CD4-positive, alpha-beta T cell treated with Interleukin-15 for 1 hour (primary cell): ENCODE results near the gene TACC2.
A peak's percentile ranks its signal among the peaks of the same experiment; 100 is the strongest.

Experiments
- DNase-seq: peaks from one replicate; pipeline ENCODE4 v3.0.0-alpha.2; 2020

Gene TACC2

DNA sequence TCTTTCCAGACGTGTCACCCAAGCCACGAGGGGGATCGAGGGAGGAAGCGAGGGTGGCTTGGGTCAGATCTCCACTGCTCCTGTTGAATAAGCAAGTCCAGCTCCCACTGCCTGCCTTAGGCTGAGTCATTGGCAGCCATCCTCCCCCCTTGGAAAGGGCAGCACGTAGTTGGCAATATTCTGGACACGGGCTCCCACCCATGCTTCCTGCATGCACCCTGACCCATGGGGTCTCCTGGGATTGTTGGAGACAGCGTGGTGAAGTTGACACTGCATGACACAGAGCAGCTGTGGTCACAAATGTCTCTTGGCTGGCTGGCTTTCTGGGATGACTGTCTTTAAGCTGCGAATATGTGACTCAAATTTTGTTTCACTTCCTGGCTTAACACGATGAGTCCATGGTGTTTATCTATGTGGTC, 293.3 kb downstream of the TACC2 start:
- no peak for DNase-seq

DNA sequence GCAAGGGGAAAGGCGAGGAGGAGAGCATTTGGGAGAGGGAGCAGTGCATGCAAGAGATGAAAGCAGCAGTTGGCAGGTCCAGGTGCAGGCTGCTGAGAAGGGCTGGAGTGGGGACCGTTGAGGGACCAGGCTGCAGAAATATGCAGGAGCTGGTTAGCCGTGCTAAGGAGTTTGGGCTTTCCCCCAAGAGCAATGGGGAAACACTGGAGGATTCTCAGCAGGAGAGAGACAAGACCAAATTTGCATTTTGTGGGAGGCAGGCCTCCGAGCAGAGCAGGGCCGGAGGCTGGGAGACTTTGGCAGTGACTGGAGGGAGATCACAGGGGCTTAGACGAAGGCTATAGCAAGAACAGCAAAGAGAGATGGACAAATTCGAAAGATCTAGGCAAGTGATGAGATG, 293.9 kb downstream of the TACC2 start:
- DNase-seq: no peak

GRCh38 chr10:122285506-122286444, 296.8 kb downstream of the TACC2 start:
- DNase-seq: no peak

DNA sequence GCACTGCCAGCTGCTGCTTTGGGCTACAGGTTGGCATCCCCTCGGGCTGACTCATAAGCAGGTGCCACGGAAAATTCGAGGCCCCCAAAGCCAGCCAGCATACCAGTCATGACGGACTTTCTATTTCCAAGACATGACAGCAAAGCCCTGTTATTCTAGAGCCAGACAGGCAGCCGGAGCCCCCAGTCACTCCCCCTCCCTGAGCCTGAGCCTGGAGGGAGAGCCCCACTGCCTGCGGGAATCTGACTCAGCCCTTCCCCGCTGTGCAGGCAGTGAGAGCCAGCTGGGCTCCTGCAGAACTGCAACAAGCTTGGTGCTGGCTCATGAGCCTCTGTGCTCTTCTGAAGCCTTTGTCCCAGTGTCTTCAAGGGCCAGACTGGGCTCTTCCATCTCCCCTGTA, 297.9 kb downstream of the TACC2 start:
- DNase-seq: no peak

DNA sequence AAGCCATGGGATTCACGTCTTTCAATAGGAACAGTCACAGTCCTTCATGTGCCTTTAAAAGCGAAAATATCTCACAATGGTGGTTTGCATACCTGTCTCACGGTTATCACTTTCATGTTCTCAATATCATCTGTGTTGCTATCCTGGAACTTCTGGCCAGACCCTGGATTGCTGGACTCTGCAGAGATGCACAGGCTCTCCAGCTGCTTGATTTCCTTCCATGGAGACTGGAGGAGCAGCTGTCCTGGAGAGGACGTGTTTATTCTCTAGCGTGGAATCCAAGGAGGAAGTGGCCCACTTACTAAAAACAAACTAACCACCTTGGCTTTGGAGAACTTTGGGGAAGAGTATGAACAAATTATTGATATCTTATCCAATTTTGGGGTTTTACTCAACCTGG, 298.6 kb downstream of the TACC2 start:
- no peak for DNase-seq

GRCh38 chr10:122288262-122288661, 299.3 kb downstream of the TACC2 start:
- DNase-seq: no peak

GRCh38 chr10:122288917-122289316, 300.0 kb downstream of the TACC2 start:
- DNase-seq: no peak

DNA sequence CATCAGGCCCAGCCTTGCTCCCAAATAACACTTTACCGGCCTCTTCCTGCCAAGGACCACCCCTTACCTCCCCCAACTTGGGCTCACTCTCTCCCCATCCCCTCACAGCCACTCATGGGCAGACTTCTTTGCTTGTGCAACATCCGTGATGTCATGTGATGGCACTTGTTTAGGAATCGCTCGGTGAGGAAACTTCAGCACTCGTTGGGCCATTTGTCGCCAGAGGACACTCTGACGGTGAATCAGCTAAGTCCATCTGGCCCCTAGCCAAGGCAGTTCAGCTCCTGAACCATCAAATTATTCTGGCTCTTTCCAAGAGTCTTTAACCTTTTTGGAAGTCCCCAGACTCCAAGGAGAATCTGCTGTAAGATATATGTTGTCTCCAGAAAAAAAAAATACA, 301.4 kb downstream of the TACC2 start:
- no peak for DNase-seq

- DNase-seq: no peak
These were observed 302.0 kb downstream of the TACC2 start for GRCh38 chr10:122290833-122291532.

DNA sequence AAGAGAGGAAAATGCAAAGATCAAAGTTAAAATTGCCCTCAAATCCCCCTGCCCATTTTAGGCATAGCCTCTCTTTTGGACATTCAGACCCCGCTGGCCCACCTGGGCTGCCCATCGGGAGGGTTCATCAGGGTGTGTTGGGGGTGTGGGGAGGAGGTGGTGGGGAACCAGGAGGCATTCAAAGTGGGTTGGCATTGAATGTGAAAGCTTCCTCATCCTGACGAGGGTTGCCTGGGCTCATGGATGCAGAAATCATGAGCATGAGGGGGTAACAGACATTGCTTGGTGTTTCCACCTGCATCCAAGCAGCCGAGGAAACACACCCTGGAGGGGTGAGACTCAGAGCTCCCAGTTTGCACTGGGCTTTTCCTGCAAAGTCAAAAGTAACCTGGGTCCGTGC, 302.8 kb downstream of the TACC2 start:
- DNase-seq: no peak

DNA sequence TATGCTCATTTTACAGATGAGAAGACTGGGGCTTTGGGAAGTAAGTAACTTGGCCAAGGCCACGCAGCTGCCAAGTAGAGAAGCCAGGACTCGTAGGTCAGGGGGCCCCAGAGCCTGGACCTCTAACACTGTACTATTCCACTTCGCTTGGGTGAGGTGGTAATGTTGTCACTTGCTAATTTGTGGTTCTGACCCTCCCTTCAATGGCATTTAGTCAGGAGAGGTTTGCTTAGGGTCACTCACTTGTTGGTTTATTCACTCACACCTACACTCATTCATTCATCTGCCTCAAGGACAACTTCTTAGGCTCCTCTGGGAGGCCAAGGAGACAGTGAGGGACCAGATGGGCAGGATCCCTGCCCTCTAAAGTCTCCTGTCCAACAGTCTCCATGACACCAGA, 303.4 kb downstream of the TACC2 start:
- DNase-seq: no peak

DNA sequence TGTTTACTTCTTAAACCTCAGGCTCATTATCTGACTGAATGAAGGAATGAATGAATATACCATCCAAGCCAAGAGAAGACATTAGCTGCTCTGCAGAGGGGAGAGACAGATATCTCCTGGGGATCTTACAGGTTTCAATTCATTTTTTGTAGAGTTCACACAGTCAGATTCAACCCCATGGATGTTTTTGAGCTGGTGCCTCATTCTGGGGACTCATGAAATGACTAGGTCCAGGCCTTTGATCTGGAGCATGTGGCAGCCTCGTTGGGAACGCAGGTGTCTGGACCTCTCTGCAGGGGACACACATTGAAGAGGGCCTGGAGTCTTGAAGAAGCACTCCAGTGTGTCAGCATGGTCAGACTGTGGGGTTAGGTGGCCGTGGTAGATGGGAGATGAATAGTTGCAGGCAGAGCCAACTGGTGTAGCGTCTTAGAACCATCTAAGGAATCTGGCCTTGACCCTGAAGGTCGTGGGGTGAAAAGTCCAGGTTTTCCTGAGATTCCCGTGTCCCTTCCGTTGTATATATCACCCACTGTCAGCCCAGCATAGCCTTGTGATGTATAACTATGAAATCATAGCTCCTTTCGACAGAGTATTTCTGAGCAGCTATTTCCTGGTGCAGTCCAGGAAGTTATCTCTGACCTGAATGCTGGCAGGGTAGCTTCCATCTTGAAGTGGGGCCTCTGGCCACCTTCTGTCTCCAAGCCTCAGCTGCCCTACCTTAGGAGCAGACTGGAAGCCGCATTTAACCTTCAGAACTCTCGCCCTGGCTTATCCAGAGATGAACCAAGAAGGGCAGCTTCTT, 304.4 kb downstream of the TACC2 start:
- DNase-seq: no peak

DNA sequence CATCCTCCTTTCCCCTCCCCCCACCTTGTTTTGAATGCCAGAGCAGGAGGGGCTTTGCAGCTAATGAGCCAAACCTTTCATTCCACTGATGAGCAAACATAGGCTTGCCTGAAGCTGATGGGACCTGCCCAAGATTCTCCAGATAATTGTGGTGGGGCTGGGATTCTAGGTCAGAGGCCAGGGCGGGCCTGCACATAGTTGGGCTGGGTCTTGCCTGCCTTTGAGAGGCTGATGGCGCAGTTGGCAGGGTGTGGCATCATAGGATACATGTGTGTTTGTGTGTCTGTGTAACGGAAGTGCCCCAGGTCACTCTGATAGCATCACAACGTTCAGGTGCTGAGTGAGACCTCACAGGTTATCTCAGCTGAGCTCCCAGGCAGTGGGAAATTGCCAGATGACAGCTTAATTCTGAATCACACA, 305.0 kb downstream of the TACC2 start:
- DNase-seq: no peak

DNA sequence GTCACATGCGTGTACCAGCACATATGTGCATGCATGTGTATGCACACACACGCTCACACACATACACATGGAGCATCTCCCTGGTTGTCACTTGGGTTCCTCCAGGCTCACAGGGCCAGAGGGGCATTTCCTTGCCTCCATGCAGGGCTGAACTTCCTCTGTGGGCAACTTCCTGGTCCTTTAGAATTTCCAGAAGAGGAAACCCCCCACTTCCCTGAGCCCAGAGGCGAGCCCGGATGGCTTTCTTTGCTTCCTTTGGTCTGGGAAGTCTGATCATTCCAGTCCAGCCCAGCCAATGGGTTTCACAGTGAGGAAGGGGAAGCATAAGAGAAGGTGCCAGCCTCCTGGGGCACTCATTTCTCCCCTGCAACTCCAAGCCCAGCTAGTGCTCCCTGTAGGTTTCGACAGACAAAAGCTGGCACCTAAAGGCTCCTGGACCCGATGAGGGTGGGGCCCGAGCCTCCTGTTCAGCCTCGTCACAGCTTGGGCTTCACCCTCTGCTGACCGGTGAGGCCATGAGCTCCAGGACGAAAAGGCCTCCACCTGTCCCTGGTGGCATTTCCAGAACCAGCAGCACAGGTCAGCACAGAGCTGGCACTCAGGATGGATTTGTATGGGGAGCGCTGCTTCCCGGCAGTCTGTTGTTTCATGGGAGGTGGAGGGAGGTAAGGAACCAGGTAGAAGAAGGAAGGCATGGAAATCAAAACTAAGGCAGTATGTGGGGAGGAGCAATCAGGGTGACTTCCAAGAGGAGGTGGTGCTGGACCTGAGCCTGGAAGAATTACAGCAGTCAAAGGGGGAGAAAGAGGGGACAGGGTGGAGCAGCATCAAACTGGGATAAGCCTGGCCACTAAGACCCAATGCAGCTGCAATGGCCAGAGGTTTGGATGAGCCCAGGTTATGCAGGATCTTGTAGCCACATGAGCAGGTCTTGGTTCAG, 305.8 kb downstream of the TACC2 start:
- no peak for DNase-seq

DNA sequence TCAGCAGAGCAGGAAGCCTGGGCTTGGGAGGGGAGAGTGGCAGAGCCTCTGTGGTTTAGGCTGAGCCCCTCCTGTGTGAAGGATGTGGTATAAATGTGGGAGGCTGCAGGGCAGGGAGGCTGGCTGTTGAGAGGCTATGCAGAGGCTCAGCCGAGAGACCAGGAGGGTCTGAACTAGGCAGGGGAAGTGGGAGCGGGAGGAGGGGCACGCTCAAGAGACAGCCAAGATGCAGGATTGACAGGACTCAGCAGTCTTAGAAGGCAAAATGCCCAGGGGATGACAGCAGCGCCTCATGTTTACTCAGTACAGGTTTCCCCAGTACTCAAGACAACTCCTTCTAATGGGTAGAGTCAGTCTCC, 306.5 kb downstream of the TACC2 start:
- DNase-seq: no peak

- DNase-seq: no peak
These were observed 307.6 kb downstream of the TACC2 start for GRCh38 chr10:122296363-122297120.

DNA sequence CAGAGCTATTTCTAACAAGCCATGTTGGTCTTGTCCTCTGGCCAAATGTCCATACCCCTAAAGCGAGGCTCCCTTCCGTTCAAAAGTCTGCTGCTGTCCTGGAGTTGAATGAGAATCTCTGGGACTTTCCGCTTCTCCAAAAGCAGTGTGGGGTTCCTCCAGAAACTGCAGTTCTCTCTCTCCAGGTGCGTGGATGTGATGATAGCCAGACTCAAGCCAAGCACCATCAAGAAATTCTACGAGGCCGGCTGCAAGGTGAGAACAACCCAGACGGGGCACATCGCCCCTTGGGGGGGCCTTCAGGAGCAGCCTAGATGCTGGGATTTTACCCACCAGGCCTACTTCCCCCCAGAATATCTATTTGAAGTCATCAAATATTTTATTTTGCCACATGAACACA, 308.6 kb downstream of the TACC2 start:
- DNase-seq: no peak

GRCh38 chr10:122298206-122298597, 309.2 kb downstream of the TACC2 start:
- no peak for DNase-seq

DNA sequence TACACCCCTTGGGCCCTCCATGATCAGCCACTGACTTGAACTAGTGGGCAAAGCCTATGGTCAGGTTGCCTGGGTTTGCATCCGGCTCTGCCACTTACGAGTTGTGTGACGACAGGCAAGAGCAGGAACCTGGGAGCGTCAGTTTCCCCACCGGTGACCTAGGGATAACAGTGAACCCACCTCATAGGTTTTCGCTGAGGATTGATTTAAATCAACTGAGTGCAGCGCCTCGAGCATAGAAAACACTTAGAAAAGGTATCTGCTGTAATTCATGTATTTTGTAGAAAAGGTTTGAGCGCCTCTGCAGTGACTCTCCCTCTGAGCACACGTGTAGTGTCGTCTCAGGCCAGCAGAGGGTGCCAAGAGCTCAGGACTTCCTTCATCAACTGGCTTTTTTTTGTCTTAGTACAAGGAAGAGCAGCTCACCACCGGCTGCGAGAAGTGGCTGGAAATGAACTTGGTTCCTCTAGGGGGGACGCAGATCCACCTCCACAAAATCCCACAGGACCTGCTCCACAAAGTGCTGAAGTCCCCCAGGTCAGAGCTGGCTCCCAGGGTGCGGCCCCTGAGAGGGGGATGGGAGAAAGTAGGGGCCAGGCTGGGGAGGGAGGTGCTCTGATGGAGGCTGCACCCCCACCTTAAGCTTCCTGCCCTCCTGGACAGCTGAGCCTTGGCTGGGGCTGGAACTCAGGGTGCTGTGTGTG, 309.8 kb downstream of the TACC2 start:
- peak; percentile 56 for DNase-seq

DNA sequence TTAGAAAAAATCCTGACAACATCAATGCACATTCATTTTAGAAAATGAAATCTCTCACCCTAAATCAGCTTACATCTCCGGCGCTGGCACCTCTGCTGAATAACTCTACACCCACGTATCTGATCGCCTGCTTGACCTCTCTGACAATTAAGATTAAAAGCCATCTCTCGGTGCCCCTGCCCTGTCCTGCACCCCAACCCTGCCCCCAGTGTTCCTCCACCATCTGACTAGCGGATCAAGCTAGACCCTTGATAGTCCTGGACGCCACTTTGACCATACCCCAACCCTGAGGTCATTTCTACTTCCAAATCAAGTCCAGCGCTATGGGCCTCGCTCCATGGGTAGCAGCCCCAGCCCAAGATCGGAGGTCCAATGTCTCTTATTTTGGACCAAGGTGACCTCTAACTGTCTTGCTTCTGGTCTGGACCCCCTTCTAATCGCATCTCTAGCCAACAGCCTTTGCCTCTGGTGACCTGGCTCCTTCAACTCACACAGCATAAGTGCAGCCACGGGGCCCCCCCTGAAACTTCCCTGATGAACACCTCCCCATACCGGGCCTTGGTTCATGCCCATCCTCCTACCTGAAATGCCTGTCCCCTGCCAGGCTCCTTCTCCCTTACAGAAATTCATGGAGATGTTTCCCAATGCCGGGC, 310.6 kb downstream of the TACC2 start:
- DNase-seq: no peak
